SK-N-SH (cell line): Measurements from ENCODE around the gene GTPBP8. TPM values are rescaled to one million over a fixed set of nuclear protein-coding genes. Genes with fewer than 3 reads are reported as not detected.

Experiments
- CTCF ChIA-PET: fragments of 300-600, 350-600 bp; formaldehyde crosslinking; extraction: SDS; loops from one replicate; lab custom pipeline; 2021; lab: Yijun Ruan, JAX
- POLR2A ChIA-PET: fragments of 350-600 bp; sonication (Branson Sonifier 250); formaldehyde crosslinking; extraction: SDS; loops from one replicate; lab custom pipeline; 2020; ENCODE audit warnings: antibody characterized with exemption, inconsistent platforms; lab: Yijun Ruan, JAX
- DNase-seq: peaks from one replicate; pipeline ENCODE4 v3.0.0; 2012
- H2AFZ ChIP-seq: fragments of 200-600 bp; sonication (generic); 2 replicates; pipeline ENCODE4 v1.8.1; 2016; ENCODE audit warnings: antibody characterized with exemption, mild to moderate bottlenecking, low read depth
- H3F3A ChIP-seq: fragments of 200-600 bp; sonication (generic); replicated peaks from 2 replicates; pipeline ENCODE3; 2016; ENCODE audit warnings: antibody characterized with exemption, mild to moderate bottlenecking; ENCODE audit not compliant: insufficient read depth
- H3K27ac ChIP-seq, 2 experiments: fragments of 200-500 bp in 1 of 2; fragments of 200-600 bp in 1 of 2; sonication (Bioruptor generic) in 1 of 2; sonication (generic), shearing (Covaris generic) in 1 of 2; 2 replicates each; pipeline versions ENCODE4 v1.5.1 to v1.6.1; 2014 to 2016; ENCODE audit warnings: low read depth in 2 of 2, inconsistent platforms in 1 of 2, low read length in 1 of 2, mild to moderate bottlenecking in 1 of 2, mixed read lengths in 1 of 2
- H3K27me3 ChIP-seq: fragments of 200-600 bp; sonication (generic), shearing (Covaris generic); 2 replicates; pipeline ENCODE4 v1.6.1; 2016; ENCODE audit warnings: mixed run types; ENCODE audit not compliant: insufficient read depth
- H3K36me3 ChIP-seq, 2 experiments: fragments of 200-500 bp in 1 of 2; fragments of 200-600 bp in 1 of 2; sonication (Bioruptor generic) in 1 of 2; sonication (generic) in 1 of 2; replicated peaks in 1 of 2; 2 replicates each; pipeline versions ENCODE3 to v1.5.1; 2014 to 2016; ENCODE audit warnings: low read length in 1 of 2, mild to moderate bottlenecking in 1 of 2; ENCODE audit not compliant: insufficient read depth in 2 of 2, control insufficient read depth in 1 of 2
- H3K4me1 ChIP-seq, 2 experiments: fragments of 200-500 bp in 1 of 2; fragments of 200-600 bp in 1 of 2; sonication (Bioruptor generic) in 1 of 2; sonication (generic), shearing (Covaris generic) in 1 of 2; 2 replicates each; pipeline versions ENCODE4 v1.5.1 to v1.6.1; 2014 to 2016; ENCODE audit warnings: low read depth in 1 of 2, low read length in 1 of 2, mixed run types in 1 of 2; ENCODE audit not compliant: insufficient read depth in 2 of 2, control insufficient read depth in 1 of 2
- H3K4me2 ChIP-seq: fragments of 200-600 bp; sonication (generic), shearing (Covaris generic); 2 replicates; pipeline ENCODE4 v1.6.1; 2017; ENCODE audit warnings: mixed run types
- H3K4me3 ChIP-seq, 2 experiments: fragments of 200-500 bp in 1 of 2; fragments of 200-600 bp in 1 of 2; sonication (Bioruptor generic) in 1 of 2; sonication (generic), shearing (Covaris generic) in 1 of 2; 2 replicates each; pipeline versions ENCODE4 v1.5.1 to v1.8.1; 2014 to 2016; ENCODE audit warnings: low read depth in 2 of 2, inconsistent platforms in 1 of 2, low read length in 1 of 2, mild to moderate bottlenecking in 1 of 2, mixed read lengths in 1 of 2, moderate library complexity in 1 of 2
- H3K79me2 ChIP-seq: fragments of 200-600 bp; sonication (generic); 2 replicates; pipeline ENCODE4 v1.8.1; 2017; ENCODE audit warnings: mild to moderate bottlenecking; ENCODE audit not compliant: insufficient read depth
- H3K9ac ChIP-seq: fragments of 200-600 bp; sonication (generic); 2 replicates; pipeline ENCODE4 v1.6.1; 2017; ENCODE audit warnings: mixed run types
- H3K9me2 ChIP-seq: fragments of 200-600 bp; sonication (generic); 2 replicates; pipeline ENCODE4 v1.6.1; 2017; ENCODE audit warnings: mixed run types
- H3K9me3 ChIP-seq: fragments of 200-600 bp; sonication (generic); 2 replicates; pipeline ENCODE4 v1.6.1; 2017; ENCODE audit warnings: mixed run types, mild to moderate bottlenecking, moderate library complexity
- H4K20me1 ChIP-seq: fragments of 200-600 bp; sonication (generic); 2 replicates; pipeline ENCODE4 v1.6.1; 2017; ENCODE audit warnings: mild to moderate bottlenecking, mixed run types; ENCODE audit not compliant: insufficient read depth
- FOSL2 ChIP-seq: IDR thresholded peaks from 2 replicates; pipeline ENCODE4 v1.4.0; 2012; ENCODE audit warnings: low read depth, mild to moderate bottlenecking, moderate library complexity, borderline replicate concordance
- FOXJ3 ChIP-seq: sonication (generic); formaldehyde crosslinking; IDR thresholded peaks from 2 replicates; pipeline ENCODE4 v1.5.1; 2020; ENCODE audit warnings: mild to moderate bottlenecking, missing genetic modification reagents
- JUND ChIP-seq: IDR thresholded peaks from 2 replicates; pipeline ENCODE4 v1.4.0; 2012
- MEF2A ChIP-seq: IDR thresholded peaks from 2 replicates; pipeline ENCODE4 v1.4.0; 2012; ENCODE audit warnings: low read depth, borderline replicate concordance
- POLR2AphosphoS5 ChIP-seq: IDR thresholded peaks from 2 replicates; pipeline ENCODE4 v1.6.1; 2012; ENCODE audit warnings: low read depth, low read length
- RCOR1 ChIP-seq: fragments of 150-350 bp; IDR thresholded peaks from 2 replicates; pipeline ENCODE4 v1.6.1; 2017; ENCODE audit warnings: antibody characterized with exemption, low read length
- SMC3 ChIP-seq: IDR thresholded peaks from 2 replicates; pipeline ENCODE4 v1.6.1; 2012; ENCODE audit warnings: low read depth, low read length, improper control_type of control experiment
- TEAD4 ChIP-seq: IDR thresholded peaks from 2 replicates; pipeline ENCODE4 v1.4.0; 2012; ENCODE audit warnings: mild to moderate bottlenecking, borderline replicate concordance; ENCODE audit not compliant: insufficient read depth
- WGBS: methylation state at CpG from one replicate; pipeline ENCODE4 v1.1.6; 2017; ENCODE audit warnings: low lambda C conversion rate; 5-methylcytosine and 5-hydroxymethylcytosine counted together
- polyA plus RNA-seq, 3 experiments: library from polyadenylated mRNA; depleted of rRNA; stranded (reverse); fragments of >200 nt; gene quantifications; 2 replicates each; pipeline ENCODE4 v1.2.3, GENCODE V29; 2012
- TF ChIP-seq, protein P1 (sequence below): IDR thresholded peaks from 2 replicates; pipeline ENCODE4 v1.4.0; 2012; ENCODE audit warnings: low read depth
- TF ChIP-seq, protein P2 (sequence below): IDR thresholded peaks from 2 replicates; pipeline ENCODE4 v1.6.1; 2012; ENCODE audit warnings: mild to moderate bottlenecking, low read depth, low read length, moderate library complexity
- TF ChIP-seq, protein P3 (sequence below): IDR thresholded peaks from 2 replicates; pipeline ENCODE4; 2012
- TF ChIP-seq, protein P4 (sequence below): IDR thresholded peaks from 2 replicates; pipeline ENCODE4 v1.4.0; 2012; ENCODE audit warnings: low read depth, borderline replicate concordance

GTPBP8 gene
- polyA plus RNA-seq, 1 of the 3 experiments (the other 2 are of a cell fraction) = 20.1 TPM

DNA sequence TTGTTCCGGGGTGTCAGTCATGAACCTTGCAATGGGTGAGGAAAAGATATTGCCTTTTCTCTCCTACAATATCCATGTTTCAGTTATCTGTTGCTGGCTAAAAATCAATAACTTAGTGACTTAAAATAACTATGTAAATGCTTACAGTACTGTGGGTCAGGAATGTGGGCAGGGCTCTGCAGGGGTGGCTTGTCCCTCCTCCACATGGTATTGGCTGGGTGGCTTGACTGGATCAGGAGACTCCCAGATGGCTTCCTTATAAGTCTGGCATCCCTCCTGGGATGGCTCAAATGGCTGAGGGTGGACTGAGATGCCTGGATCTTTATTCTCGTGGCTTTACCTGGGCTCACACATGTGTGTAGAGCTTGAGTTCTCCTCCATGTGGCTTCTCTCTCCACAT lies 47.5 kb downstream of the GTPBP8 start:
- Histone ChIP-seq H3K27ac (no peak overlapping the region), H4K20me1 (no peaks in the 10 kb centered on the region), H3K27me3 (no peaks in the 10 kb centered on the region), H3K9me2 (no peaks in the 10 kb centered on the region), H3K4me3 (no peak overlapping the region), H2AFZ (no peak overlapping the region), H3K4me2 (no peak overlapping the region), H3K36me3 (no peaks in the 10 kb centered on the region), H3K9ac (no peak overlapping the region)
- CTCF ChIA-PET = no interaction called here
- 66% methylated on average over 2 of the region's 2 CpGs for WGBS
- TF ChIP-seq RCOR1 (no peak), TEAD4 (no peak), MEF2A (no peak), FOSL2 (no peak), JUND (no peak), FOXJ3 (CRISPR knock-in tag) (no peak), POLR2AphosphoS5 (no peak), SMC3 (no peak)
- TF ChIP-seq, protein P1, sequence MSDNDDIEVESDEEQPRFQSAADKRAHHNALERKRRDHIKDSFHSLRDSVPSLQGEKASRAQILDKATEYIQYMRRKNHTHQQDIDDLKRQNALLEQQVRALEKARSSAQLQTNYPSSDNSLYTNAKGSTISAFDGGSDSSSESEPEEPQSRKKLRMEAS = no peak
- TF ChIP-seq, protein P2, sequence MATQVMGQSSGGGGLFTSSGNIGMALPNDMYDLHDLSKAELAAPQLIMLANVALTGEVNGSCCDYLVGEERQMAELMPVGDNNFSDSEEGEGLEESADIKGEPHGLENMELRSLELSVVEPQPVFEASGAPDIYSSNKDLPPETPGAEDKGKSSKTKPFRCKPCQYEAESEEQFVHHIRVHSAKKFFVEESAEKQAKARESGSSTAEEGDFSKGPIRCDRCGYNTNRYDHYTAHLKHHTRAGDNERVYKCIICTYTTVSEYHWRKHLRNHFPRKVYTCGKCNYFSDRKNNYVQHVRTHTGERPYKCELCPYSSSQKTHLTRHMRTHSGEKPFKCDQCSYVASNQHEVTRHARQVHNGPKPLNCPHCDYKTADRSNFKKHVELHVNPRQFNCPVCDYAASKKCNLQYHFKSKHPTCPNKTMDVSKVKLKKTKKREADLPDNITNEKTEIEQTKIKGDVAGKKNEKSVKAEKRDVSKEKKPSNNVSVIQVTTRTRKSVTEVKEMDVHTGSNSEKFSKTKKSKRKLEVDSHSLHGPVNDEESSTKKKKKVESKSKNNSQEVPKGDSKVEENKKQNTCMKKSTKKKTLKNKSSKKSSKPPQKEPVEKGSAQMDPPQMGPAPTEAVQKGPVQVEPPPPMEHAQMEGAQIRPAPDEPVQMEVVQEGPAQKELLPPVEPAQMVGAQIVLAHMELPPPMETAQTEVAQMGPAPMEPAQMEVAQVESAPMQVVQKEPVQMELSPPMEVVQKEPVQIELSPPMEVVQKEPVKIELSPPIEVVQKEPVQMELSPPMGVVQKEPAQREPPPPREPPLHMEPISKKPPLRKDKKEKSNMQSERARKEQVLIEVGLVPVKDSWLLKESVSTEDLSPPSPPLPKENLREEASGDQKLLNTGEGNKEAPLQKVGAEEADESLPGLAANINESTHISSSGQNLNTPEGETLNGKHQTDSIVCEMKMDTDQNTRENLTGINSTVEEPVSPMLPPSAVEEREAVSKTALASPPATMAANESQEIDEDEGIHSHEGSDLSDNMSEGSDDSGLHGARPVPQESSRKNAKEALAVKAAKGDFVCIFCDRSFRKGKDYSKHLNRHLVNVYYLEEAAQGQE = no peak
- TF ChIP-seq, protein P3, sequence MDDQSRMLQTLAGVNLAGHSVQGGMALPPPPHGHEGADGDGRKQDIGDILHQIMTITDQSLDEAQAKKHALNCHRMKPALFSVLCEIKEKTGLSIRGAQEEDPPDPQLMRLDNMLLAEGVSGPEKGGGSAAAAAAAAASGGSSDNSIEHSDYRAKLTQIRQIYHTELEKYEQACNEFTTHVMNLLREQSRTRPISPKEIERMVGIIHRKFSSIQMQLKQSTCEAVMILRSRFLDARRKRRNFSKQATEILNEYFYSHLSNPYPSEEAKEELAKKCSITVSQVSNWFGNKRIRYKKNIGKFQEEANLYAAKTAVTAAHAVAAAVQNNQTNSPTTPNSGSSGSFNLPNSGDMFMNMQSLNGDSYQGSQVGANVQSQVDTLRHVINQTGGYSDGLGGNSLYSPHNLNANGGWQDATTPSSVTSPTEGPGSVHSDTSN = no peak
- TF ChIP-seq, protein P4, sequence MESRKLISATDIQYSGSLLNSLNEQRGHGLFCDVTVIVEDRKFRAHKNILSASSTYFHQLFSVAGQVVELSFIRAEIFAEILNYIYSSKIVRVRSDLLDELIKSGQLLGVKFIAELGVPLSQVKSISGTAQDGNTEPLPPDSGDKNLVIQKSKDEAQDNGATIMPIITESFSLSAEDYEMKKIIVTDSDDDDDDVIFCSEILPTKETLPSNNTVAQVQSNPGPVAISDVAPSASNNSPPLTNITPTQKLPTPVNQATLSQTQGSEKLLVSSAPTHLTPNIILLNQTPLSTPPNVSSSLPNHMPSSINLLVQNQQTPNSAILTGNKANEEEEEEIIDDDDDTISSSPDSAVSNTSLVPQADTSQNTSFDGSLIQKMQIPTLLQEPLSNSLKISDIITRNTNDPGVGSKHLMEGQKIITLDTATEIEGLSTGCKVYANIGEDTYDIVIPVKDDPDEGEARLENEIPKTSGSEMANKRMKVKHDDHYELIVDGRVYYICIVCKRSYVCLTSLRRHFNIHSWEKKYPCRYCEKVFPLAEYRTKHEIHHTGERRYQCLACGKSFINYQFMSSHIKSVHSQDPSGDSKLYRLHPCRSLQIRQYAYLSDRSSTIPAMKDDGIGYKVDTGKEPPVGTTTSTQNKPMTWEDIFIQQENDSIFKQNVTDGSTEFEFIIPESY = no peak
- TF ChIP-seq, all 33 proteins: peak for 0
- H3K79me2 ChIP-seq = no peaks in the 10 kb centered on the region
- POLR2A ChIA-PET = no interaction called here
- no peaks in the 10 kb centered on the region for H3F3A ChIP-seq
- DNase-seq = no peak
- no peaks in the 10 kb centered on the region for H3K9me3 ChIP-seq
- H3K4me1 ChIP-seq = no peaks in the 10 kb centered on the region
